Smooth muscle cell (in vitro differentiated cells): ENCODE measurements around the gene SLC25A48. TPM values are rescaled to one million over a fixed set of nuclear protein-coding genes. Genes with fewer than 3 reads are reported as not detected.

ENCODE experiments used
- DNase-seq: peaks from one replicate; lab custom pipeline; 2025; ENCODE audit not compliant: unreplicated experiment; lab: John Stamatoyannopoulos, UW
- H2AFZ ChIP-seq: fragments of 200-600 bp; sonication (generic); 2 replicates; pipeline ENCODE4 v1.6.0; 2016; ENCODE audit warnings: antibody characterized with exemption, low read depth, mild to moderate bottlenecking
- H3F3A ChIP-seq: fragments of 200-600 bp; sonication (generic); 2 replicates; pipeline ENCODE4 v1.6.0; 2017; ENCODE audit warnings: antibody characterized with exemption, low read depth
- H3K27ac ChIP-seq: fragments of 200-600 bp; sonication (generic); 2 replicates; pipeline ENCODE4 v1.5.1; 2016; ENCODE audit warnings: low read depth, mild to moderate bottlenecking
- H3K27me3 ChIP-seq: fragments of 200-600 bp; sonication (generic); 2 replicates; pipeline ENCODE4 v1.6.1; 2016; ENCODE audit warnings: low read depth, mild to moderate bottlenecking
- H3K36me3 ChIP-seq: fragments of 200-600 bp; sonication (generic); 2 replicates; pipeline ENCODE4 v1.5.1; 2016; ENCODE audit warnings: low read depth
- H3K4me1 ChIP-seq: fragments of 200-600 bp; sonication (generic); 2 replicates; pipeline ENCODE4 v1.5.1; 2016; ENCODE audit warnings: low read depth
- H3K4me2 ChIP-seq: fragments of 200-600 bp; sonication (generic); 2 replicates; pipeline ENCODE4 v1.6.0; 2016; ENCODE audit warnings: mild to moderate bottlenecking
- H3K4me3 ChIP-seq: fragments of 200-600 bp; sonication (generic); 2 replicates; pipeline ENCODE4 v1.5.1; 2016; ENCODE audit warnings: mild to moderate bottlenecking
- H3K79me2 ChIP-seq: fragments of 200-600 bp; sonication (generic); 2 replicates; pipeline ENCODE4 v1.6.0; 2016; ENCODE audit warnings: low read depth, mild to moderate bottlenecking
- H3K9ac ChIP-seq: fragments of 200-600 bp; sonication (generic); 2 replicates; pipeline ENCODE4 v1.6.0; 2016; ENCODE audit warnings: low read depth
- H3K9me3 ChIP-seq: fragments of 200-600 bp; sonication (generic); replicated peaks from 2 replicates; pipeline ENCODE4 v1.5.1; 2016; ENCODE audit warnings: low read depth
- H4K20me1 ChIP-seq: fragments of 200-600 bp; sonication (generic); 2 replicates; pipeline ENCODE4 v1.6.0; 2016; ENCODE audit warnings: low read depth
- WGBS: methylation state at CpG from one replicate; pipeline ENCODE4 v1.1.7; 2016; ENCODE audit warnings: low lambda C conversion rate; 5-methylcytosine and 5-hydroxymethylcytosine counted together
- polyA plus RNA-seq: library from polyadenylated mRNA; unstranded; fragments of >200 nt; fragmentation: Nextera tagmentation; extraction: Ambion mirVana; gene quantifications from 2 replicates; pipeline ENCODE4 v1.2.1, GENCODE V29; 2016
- total RNA-seq: library from RNA; depleted of rRNA; stranded (reverse); fragments of >200 nt; gene quantifications from 2 replicates; pipeline ENCODE4 v1.2.3, GENCODE V29; 2014
- TF ChIP-seq, protein P1 (sequence below): fragments of 200-600 bp; sonication (generic); IDR thresholded peaks from 2 replicates; pipeline ENCODE4 v1.5.1; 2017; ENCODE audit warnings: borderline replicate concordance, mild to moderate bottlenecking, antibody characterized with exemption; ENCODE audit not compliant: insufficient read depth, poor library complexity, severe bottlenecking

Gene SLC25A48
- total and polyA plus RNA-seq, 2 experiments from 2014 or later: 0.85 to 4.0 TPM

DNA sequence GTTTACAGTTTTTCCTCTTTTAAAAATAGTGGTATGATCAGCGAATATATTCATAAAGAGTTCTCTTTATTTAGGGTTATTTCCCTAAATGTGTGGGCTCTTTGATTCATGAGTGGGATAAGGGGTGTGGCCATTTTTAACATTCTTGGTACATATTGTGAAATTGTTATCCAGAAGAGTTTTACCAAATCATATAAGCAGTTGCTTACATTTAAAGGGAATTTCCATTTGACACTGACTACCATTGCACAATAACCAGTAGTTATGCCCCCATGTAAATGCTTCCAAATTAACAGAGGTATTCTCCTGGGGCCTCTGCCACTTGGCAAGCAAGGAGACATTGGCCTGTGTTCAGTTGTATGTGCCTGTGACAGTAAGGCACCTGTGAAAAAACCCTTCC is 27.2 kb downstream of the SLC25A48 start:
- Histone ChIP-seq H3K4me2 (no peak overlapping the region), H3K36me3 (no peaks in the 10 kb centered on the region), H3K9me3 (no peaks in the 10 kb centered on the region), H3K27ac (no peak overlapping the region), H3K27me3 (peaks cover 21% of the 10 kb centered on the region), H3F3A (no peaks in the 10 kb centered on the region), H2AFZ (no peak overlapping the region), H3K4me1 (no peaks in the 10 kb centered on the region), H3K9ac (no peak overlapping the region), H3K79me2 (no peaks in the 10 kb centered on the region), H4K20me1 (no peaks in the 10 kb centered on the region), H3K4me3 (no peak overlapping the region)
- TF ChIP-seq, protein P1, sequence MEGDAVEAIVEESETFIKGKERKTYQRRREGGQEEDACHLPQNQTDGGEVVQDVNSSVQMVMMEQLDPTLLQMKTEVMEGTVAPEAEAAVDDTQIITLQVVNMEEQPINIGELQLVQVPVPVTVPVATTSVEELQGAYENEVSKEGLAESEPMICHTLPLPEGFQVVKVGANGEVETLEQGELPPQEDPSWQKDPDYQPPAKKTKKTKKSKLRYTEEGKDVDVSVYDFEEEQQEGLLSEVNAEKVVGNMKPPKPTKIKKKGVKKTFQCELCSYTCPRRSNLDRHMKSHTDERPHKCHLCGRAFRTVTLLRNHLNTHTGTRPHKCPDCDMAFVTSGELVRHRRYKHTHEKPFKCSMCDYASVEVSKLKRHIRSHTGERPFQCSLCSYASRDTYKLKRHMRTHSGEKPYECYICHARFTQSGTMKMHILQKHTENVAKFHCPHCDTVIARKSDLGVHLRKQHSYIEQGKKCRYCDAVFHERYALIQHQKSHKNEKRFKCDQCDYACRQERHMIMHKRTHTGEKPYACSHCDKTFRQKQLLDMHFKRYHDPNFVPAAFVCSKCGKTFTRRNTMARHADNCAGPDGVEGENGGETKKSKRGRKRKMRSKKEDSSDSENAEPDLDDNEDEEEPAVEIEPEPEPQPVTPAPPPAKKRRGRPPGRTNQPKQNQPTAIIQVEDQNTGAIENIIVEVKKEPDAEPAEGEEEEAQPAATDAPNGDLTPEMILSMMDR: no peak
- DNase-seq: no peak
- 95% methylated on average over 1 of the region's 1 CpG for WGBS

- Histone ChIP-seq H3K4me2 (no peak overlapping the region), H3K36me3 (no peaks in the 10 kb centered on the region), H4K20me1 (no peaks in the 10 kb centered on the region), H2AFZ (no peak overlapping the region), H3K9ac (no peak overlapping the region), H3K4me3 (no peak overlapping the region), H3F3A (no peaks in the 10 kb centered on the region), H3K4me1 (no peaks in the 10 kb centered on the region), H3K27me3 (peaks cover 21% of the 10 kb centered on the region), H3K9me3 (no peaks in the 10 kb centered on the region), H3K27ac (no peak overlapping the region), H3K79me2 (no peaks in the 10 kb centered on the region)
- no peak for DNase-seq
- TF ChIP-seq, protein P1: no peak
These were observed 27.6 kb downstream of the SLC25A48 start for GRCh38 chr5:135862086-135862485.

DNA sequence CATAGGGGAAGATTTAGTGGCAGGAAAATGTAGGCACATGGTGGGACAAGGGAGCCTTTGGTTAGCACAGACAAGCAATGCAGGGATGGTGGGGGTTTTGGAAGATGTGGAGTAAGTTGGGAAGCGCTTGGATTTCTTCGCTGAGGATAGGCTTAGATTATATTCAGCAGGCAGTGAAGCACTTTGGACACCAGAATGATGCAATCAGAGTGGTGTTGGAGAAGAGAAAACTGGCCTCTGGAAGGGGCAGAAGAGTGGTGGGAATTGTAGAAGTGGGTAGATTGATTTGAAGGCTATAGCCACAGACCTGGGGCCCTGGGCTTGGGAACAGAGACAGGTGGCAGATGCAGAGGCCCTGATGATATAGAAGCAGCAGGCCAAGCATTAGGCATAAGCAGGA is 28.3 kb downstream of the SLC25A48 start:
- no peak overlapping the region for H3K27ac ChIP-seq
- peaks cover 19% of the 10 kb centered on the region for H3K27me3 ChIP-seq
- H3K4me2 ChIP-seq: no peak overlapping the region
- H3K9me3 ChIP-seq: no peaks in the 10 kb centered on the region
- no peak overlapping the region for H2AFZ ChIP-seq
- no peak overlapping the region for H3K4me3 ChIP-seq
- TF ChIP-seq, protein P1: no peak
- no peak for DNase-seq
- H4K20me1 ChIP-seq: no peaks in the 10 kb centered on the region
- H3K36me3 ChIP-seq: no peaks in the 10 kb centered on the region
- H3K79me2 ChIP-seq: no peaks in the 10 kb centered on the region
- no peaks in the 10 kb centered on the region for H3K4me1 ChIP-seq
- WGBS: 91% methylated on average over 2 of the region's 2 CpGs
- no peak overlapping the region for H3K9ac ChIP-seq
- H3F3A ChIP-seq: no peaks in the 10 kb centered on the region
